Ishikawa (cell line): ENCODE data around the gene NEU3.

Source experiments
- EGR1 ChIP-seq: IDR thresholded peaks from 2 replicates; pipeline ENCODE4 v1.6.1; 2012
- EP300 ChIP-seq: IDR thresholded peaks from 2 replicates; pipeline ENCODE4 v1.6.1; 2012; ENCODE audit warnings: borderline replicate concordance
- FOXM1 ChIP-seq: IDR thresholded peaks from 2 replicates; pipeline ENCODE4 v1.6.1; 2012; ENCODE audit warnings: low read depth, borderline replicate concordance
- NFIC ChIP-seq: IDR thresholded peaks from 2 replicates; pipeline ENCODE4 v1.6.1; 2012
- YY1 ChIP-seq: IDR thresholded peaks from 2 replicates; pipeline ENCODE4 v1.6.1; 2012; ENCODE audit warnings: low read depth
- TF ChIP-seq, protein P1 (sequence below): IDR thresholded peaks from 2 replicates; pipeline ENCODE4 v1.6.1; 2012
- TF ChIP-seq, protein P2 (sequence below): IDR thresholded peaks from 2 replicates; pipeline ENCODE4 v1.6.1; 2012; ENCODE audit warnings: low read depth, mild to moderate bottlenecking

DNA sequence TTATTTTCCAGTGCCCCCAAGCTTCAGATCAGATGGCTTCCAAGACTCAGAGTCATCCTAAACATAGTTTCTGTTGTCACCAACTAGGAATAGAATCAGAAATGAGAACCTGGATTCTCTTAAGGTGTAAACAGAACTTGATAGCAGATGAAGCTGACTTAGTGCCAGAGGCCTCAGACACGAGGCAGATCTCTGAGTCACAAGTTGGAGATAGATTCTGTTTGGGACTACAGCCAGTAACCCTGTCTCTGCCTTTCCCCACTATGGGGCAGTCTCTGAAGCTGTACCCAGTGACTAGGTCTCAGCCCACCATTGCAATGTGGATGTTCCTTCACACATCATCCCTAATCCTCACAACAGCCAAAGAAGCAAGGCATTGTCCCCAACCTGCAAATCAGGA lies 25.4 kb downstream of the NEU3 start:
- TF ChIP-seq FOXM1 (no peak), EP300 (no peak), YY1 (no peak), NFIC (no peak), EGR1 (no peak)
- TF ChIP-seq, protein P1, sequence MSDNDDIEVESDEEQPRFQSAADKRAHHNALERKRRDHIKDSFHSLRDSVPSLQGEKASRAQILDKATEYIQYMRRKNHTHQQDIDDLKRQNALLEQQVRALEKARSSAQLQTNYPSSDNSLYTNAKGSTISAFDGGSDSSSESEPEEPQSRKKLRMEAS, result no peak
- TF ChIP-seq, protein P2, sequence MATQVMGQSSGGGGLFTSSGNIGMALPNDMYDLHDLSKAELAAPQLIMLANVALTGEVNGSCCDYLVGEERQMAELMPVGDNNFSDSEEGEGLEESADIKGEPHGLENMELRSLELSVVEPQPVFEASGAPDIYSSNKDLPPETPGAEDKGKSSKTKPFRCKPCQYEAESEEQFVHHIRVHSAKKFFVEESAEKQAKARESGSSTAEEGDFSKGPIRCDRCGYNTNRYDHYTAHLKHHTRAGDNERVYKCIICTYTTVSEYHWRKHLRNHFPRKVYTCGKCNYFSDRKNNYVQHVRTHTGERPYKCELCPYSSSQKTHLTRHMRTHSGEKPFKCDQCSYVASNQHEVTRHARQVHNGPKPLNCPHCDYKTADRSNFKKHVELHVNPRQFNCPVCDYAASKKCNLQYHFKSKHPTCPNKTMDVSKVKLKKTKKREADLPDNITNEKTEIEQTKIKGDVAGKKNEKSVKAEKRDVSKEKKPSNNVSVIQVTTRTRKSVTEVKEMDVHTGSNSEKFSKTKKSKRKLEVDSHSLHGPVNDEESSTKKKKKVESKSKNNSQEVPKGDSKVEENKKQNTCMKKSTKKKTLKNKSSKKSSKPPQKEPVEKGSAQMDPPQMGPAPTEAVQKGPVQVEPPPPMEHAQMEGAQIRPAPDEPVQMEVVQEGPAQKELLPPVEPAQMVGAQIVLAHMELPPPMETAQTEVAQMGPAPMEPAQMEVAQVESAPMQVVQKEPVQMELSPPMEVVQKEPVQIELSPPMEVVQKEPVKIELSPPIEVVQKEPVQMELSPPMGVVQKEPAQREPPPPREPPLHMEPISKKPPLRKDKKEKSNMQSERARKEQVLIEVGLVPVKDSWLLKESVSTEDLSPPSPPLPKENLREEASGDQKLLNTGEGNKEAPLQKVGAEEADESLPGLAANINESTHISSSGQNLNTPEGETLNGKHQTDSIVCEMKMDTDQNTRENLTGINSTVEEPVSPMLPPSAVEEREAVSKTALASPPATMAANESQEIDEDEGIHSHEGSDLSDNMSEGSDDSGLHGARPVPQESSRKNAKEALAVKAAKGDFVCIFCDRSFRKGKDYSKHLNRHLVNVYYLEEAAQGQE, result no peak
